NCI-H1048 (cell line): ENCODE measurements around the gene NFATC1.

ENCODE experiments used
- DNase-seq: peaks from one replicate; lab custom pipeline; 2025; lab: John Stamatoyannopoulos, UW

NFATC1 gene

DNA sequence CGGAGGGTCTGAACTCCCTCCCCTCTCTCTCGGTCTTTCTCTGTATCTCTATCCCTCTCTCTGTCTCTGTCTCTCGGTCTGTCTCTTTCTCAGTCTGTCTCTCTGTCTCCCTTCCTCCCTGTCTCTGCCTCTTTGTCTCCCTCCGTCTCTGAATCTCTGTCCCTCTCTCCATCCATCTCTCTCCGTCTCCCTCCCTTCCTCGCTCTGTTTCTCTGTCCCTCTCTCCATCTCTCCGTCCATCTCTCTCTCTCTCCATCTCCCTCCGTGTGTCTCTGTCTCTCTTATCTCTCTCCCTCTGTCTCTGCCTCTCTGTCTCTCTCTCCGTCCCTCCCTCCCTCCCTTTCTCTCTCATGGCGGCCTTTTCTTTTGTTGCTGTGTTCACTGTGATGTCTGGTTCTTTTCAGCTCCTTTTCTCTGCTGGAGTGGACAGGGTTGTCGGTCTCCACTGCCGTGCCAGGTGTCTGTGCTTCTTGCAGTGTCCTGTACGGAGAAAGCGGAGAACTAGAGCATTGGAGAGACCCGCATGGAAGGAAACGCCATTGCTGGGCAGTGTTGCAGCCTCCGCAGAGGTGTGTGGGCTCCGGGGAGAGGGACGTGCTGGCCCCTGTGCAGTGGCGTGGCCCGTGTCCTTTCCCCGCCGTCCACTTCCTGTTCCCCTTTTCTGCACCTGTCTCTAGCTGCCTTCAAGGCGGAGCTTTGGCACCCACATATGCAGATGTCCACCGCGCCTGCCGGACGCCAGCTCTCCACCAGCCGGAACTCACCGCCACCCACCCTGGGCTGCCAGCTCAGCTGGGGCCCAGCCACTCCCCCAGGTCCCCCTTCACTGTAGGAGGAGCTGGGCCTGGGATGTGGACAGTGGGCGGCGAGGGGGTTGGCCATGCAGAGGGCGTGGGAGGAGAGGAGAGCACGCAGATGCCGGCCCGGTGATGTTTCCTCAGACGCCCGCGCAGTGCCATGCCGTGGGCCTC, 113.1 kb downstream of the NFATC1 start:
- DNase-seq, result no peak

DNA sequence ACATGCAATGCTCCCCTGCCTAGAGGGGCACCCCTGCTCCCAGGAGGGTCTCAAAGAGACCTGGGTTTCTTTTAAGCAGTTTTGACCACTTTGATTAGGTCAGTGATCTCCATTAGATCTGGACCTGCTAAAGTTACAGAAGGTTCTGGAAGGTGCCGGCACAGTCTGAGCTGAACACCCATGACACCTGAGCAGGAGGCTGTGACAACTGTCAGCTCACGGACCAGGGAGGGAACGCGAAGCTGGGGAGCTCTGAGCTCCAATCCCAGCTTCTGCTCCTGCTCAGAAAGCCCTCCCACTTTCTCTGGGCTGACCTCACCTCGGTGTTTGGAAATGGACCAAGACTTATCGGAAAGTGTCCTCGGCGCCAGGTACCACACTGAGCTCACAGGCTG, 113.8 kb downstream of the NFATC1 start:
- DNase-seq, result no peak

DNA sequence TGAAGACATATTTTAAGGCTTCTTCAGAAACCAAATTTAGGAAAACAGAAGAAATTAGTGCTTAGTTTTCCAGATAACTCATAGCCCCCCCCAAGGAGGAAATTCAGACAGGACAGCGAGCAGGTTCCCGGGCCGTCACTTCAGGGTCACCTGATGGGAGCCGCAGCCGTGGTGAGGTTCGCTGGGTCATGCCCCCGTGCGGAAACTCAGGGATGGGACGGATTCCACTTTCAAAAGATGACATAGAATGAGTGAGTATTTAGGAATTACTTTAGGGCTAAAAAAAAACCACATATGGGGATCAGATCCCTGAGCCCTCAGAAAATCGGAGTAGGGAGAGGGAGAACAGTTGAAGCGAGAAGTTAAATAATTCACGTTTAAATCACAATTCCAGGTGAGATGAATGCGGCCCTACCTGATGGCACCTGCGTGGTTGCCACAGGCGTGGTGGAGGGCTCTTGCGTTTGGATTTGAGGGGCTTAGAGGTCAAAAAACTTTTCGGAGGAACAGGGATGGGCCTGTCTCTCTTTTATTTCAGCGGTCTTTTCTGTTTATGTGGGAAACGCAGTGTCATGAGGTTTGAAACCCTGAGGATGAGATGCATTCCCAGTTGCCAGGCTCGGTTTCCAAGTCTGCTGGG, 114.4 kb downstream of the NFATC1 start:
- DNase-seq, result no peak

DNA sequence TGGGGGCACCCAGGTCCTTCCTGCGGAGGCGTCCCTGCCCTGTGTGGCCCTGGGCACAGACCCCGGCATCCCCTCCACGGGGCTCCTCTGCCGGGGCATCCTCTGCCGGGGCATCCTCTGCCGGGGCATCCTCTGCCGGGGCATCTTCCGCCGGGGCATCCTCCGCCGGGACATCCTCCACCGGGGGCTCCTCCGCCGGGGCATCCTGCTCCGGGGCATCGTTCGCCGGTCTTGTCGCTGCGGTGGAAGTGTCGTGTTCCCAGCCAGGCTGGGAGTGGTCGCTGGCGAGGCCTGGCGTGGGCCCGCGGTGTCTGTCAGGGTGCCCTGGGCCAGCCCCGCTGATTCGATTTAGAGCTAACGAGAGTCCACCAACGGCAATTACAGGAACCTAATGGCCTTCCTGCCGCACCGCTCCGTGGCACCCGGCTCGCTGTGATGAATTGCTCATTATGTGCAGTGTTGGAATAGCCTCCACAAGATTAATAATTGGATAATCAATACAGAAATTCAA, 115.1 kb downstream of the NFATC1 start:
- DNase-seq, result no peak

DNA sequence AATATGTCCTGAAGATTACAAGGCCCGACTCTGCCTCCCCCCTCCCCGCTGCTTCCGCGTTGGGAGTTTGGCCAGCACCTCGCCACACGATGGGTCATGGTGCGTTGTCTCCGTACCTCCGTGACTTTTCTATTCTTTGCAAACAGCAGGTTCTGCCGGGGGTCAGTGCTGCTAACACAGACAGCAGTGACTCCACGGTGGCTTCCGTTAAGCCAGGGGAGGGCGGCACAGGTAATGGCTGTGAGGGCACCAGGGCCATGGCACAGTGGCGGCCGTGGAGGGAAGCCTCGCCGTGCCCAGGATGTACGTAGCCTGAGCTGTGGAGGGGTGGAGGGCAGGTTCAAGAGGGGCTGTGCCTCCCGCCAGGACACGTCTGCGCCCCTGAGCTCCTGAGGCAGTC, 115.5 kb downstream of the NFATC1 start:
- DNase-seq, result no peak

DNA sequence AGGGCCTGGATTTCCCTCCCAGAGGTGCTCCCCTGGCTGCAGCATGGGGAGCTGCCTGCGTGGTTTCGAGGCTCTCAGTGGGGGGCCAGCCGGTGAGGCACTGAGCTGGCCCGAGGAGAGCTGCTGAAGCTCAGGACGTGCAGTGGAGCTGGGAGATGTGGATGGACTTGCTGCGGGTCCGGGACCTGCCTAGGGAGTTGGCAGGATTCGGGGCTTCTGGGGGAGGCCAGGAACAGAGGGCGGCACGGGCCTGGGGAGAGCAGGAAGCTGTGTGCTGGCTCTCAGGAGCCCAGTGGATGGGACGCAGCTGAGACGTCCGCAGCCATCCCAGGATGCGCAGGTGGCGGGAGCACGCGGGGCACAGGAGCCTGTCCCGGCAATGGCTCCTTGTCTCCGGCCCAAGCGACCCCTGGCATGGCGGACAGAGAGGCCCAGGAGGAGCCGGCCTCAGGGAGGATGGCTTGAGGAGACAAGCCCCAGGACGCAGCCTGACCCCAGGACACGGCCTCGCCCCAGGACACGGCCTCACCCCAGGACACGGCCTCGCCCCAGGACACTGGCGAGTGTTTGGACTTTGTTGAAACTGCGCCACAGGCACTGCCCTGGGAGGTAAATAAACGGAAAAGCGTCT, 116.1 kb downstream of the NFATC1 start:
- no peak for DNase-seq

DNA sequence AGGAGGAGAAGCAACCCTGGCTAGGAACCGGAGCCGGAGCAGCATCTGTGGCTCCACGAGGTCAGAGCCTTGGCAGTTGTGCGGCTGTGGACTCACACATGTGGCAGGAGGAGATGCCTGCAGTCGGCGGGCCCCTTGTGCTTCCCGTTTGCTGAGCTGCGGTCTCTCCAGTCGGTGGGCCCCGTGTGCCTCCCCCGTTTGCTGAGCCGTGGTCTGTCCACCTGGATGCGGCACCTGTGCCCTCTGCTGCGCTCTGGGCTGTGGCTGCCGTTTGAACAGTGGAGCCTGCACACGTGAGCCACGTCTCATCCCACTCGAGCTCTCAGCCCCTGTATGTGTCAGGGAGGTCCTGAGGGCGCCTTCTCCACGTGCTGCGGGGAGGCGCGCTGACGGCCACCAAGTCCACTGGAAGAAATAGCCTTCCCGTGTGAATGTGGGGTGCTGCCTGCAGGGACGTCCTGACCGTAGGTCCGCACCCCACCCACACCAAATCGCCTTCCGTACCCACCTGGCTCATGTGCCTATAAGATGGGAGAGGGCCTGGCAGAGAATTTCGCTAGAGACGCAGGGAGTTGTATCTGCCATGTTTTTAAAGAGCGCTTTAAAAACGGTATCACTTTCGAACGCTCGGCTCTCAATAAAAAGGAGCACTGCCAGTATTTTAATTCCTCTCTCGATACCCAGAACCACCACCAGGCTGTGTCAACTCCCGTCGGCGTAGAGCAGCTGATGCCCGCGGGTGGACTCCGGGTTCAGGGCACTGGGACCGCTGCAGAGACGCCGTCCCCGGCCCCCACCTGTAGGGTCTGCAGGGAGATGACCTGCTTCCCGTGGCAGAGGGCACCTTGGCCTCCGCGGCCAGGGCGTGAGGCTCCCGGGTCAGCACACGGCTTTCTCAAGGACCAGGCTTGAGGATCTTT, 117.0 kb downstream of the NFATC1 start:
- no peak for DNase-seq

DNA sequence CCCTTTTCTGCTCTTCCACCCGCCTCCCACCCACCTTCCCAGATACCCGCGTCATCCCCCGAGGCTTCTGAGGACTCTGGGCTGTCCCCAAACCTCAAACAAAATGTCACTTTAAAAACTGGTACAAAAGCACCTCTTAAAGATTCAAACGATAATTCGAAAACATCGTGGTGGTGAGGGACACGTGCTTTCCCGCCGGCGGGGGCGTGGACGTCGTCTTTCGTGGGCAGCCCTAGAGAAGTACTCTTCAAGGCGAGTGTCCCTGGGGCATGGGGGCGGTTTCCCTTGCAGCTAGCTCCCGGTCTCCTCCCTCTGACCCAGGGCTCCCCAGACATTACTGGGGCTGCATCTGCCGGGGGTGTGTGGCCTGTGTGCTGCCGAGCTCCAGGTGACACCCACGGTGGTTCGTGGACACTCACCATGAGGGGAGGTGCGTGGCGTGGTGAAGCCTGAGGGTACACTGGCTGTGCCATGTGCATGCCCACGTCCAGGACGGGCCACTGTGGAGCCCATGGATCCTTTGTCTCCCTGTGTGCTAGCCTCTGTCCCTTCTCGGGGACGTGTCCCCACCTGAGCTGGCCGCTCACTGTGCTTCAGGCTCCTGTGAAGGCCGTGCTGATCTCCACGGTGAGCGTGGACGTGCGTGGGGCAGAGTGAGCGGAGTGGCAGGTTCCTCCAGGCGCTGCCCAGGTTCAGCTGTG, 117.8 kb downstream of the NFATC1 start:
- DNase-seq, result no peak

DNA sequence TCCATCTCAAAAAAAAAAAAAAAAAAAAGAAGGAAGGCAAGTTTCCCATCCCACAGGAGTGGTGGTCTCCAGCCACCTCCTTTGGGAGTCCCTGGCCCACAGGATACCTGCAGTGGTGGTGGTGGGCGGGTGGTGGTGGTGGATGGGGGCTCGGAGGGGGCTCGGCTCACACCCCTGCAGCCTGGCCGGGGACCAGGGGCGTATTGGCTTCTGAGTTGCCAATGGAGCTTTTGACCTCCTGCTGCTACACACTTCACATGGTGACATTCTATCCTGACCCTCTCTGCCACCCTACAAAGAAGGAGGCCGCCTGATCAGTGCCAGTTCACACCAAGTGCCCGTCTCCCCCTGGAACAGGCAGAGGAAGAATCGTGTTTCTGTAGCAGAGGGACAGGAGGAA, 119.6 kb downstream of the NFATC1 start:
- no peak for DNase-seq

DNA sequence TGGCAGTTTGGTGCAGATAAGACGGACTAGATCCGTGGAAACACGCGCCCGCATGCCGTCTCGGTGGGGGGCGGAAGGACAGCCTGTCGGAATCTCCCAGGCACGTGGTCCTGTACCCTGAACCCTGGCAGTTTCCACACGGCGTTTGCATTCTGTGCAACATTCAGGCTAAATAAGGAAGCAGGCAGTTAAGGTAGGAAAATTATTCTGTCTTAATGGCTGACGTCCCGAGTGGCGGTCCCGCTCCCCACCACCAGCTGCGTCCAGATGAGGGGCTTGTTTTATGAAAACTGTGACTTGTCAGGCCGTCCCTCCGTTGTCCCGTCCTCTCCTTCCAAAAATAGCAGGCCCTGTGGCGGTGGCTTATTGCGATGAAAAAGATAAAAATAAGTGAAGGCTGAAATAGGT, 120.2 kb downstream of the NFATC1 start:
- no peak for DNase-seq

DNA sequence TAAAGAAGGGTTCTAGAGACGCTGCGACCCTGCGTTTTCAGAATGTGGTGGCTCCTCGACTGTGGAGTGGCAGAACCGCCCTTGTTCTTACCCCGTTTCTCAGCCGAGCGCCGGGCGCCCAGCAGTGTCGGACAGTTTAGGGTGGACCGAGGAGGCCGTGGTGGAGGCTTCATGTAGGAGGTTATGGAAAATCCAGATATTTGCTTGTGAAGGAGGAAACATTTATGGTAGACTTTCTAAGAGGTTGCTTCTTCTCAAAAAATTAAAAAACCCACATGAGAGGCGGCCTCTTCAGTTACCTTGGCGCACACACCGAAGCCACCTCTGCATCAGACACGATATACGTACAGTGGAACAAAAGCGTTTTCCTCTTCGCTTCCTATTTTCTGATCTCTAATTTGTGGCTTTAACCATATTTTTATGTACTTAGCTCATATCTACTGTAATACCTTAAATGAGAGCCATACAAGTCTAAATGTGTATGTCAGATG, 120.8 kb downstream of the NFATC1 start:
- DNase-seq, result no peak

DNA sequence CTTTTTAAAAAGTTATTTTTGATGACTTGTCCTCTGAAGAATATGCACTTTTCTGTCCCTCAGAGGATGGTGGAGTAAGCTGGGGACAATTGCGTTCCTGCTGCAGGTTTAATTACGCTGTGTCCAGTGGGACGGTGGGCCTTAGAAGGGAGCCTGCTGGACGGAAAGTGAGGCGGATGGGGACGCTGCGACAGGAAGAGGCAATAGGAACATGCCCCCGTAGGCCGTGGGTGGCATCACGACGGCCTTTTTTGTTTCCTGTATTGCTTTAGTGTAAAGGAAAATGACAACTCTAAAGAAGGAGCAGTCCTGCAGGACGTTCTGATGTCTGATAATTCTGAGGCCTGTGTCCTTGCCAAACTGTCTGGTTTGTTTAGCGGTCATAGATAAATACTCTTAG, 121.6 kb downstream of the NFATC1 start:
- no peak for DNase-seq

DNA sequence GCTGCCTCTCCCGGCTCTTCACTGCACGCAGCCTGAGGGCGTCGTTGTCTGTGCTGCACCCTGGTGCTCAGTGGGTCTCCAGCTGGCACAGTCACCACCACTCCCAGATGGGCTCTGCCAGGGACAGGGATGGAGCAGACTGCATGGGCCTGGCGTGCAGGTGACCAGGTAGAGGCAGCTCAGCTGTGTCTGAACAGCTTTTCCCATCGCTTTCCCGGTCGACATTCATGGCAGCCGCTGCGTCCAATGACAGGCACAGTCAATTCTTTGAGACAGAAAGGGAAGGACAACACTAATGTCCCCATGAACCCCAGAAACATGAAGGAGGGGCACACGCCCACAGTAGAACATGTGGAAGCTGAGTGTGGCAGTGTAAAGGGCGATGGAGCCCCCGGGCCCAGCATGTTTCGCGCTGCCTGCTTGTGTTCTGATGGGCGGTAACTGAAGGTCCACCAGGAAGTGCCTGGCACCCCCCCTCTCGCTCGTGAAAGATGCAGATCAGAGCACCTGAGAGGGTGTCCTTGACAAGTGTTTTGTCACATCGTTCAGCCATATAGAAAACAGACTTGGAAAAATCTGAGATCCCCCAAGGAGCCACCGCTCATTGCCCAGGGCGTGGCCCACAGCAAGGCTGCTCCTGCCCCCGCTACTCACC, 122.4 kb downstream of the NFATC1 start:
- no peak for DNase-seq

DNA sequence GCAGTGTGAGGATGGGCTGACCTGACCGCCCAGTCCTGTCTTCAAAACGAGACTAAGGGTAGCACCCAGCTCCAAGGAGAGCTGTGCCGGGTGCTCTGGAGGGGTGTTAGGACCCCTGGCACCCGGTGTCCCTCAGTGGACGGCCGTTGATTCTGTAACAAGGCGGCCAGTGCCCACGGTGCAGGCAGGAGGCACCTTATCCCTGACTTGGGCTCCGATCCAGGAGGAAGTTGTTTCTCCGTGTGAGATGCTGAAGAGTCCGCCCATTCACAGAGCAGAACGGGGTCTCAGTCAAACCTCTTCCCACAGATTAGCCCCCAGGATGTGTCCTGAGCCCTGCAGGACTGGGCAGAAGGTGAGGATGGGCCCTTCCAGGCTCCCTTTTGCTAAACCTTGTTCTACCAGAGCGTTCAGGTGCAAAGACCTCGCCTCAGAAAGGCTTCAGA, 123.0 kb downstream of the NFATC1 start:
- no peak for DNase-seq

DNA sequence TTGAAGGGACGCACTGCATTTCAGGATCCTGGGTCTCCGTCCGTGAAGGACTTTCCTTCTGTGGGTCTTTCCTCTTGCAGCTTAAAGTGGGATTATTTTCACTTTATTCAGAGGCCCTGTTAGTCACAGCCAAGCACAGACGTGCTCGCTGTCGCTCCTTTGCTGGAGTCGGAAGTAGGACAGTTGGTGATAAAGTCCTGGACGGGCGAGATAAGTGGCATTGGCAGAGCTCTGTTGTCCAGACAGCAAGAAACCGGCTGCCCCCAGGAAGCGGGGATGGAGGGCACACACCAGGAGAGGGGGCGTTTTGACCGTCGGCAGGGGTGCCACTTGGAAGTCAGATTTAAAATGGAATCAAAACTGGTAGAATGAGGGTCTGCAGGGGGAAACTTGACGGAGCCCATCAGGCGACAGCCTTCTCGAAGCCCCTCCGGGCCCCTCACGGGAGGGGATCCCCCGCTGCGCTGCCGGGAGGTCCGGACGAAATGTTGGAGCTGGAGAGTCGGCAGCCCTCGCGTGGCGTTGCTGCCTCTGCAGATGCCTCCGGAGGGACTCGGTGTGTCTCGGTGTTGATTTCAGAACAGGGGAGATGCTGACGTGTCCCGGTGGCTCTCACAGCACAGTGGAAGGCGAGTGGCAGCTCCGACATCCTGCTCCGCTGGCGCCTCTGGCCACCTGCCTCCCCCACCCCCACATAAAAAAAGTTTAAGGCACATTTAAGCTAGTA, 124.2 kb downstream of the NFATC1 start:
- DNase-seq, result no peak

DNA sequence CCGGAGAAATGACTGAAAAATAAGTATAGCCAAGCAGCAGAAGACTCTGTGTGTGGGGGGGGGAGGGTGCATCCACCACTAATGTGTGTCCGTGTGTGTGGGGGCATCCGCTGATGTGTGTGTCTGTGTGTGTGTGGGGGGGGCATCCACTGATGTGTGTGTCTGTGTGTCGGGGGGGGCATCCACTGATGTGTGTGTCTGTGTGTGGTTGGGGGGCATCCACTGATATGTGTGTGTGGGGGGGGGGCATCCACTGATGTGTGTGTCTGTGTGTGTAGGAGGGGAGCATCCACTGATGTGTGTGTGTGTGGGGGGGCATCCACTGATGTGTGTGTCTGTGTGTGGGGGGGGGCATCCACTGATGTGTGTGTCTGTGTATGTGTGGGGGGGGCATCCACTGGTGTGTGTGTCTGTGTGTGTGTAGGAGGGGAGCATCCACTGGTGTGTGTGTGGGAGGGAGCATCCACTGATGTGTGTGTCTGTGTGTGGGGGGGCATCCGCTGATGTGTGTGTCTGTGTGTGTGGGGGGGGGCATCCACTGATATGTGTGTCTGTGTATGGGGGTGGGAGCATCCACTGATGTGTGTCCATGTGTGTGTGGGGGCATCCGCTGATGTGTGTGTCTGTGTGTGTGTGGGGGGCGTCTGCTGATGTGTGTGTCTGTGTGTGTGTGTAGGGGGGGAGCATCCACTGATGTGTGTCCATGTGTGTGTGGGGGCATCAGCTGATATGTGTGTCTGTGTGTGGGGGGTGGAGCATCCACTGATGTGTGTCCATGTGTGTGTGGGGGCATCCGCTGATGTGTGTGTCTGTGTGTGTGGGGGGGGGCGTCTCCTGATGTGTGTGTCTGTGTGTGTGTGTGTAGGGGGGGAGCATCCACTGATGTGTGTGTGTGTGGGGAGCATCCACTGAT, 125.0 kb downstream of the NFATC1 start:
- no peak for DNase-seq

DNA sequence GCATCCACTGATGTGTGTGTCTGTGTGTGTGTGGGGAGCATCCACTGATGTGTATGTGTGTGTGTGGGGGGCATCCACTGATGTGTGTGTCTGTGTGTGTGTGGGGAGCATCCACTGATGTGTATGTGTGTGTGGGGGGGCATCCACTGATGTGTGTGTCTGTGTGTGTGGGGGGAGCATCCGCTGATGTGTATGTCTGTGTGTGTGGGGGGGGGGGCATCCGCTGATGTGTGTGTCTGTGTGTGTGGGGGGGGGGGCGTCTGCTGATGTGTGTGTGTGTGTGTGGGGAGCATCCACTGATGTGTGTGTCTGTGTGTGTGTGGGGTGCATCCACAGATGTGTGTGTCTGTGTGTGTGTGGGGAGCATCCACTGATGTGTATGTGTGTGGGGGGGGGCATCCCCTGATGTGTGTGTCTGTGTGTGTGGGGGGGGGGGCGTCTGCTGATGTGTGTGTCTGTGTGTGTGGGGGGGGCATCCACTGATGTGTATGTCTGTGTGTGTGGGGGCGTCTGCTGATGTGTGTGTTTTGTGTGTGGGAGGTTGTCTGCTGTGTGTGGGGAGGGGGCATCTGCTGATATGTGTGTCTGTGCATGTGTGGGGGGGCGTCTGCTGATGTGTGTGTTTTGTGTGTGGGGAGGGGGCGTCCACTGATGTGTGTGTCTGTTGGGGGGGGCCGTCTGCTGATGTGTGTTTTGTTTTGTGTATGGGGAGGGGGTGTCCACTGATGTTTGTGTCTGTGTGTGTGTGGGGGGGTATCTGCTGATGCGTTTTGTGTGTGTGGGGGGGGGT, 125.9 kb downstream of the NFATC1 start:
- no peak for DNase-seq
